Neuronal stem cell (in vitro differentiated cells): ENCODE data around the gene JMJD4.

ENCODE experiments used
- DNase-seq: peaks from one replicate; pipeline ENCODE4 v3.0.0-alpha.2; 2013; ENCODE audit warnings: low spot score
- H2AFZ ChIP-seq: one replicate; pipeline ENCODE4 v1.6.1; 2013; ENCODE audit warnings: mild to moderate bottlenecking, low read length, inconsistent platforms
- H2AK5ac ChIP-seq: 2 replicates; pipeline ENCODE4 v1.6.1; 2013; ENCODE audit warnings: low read depth, mild to moderate bottlenecking, inconsistent platforms, low read length, moderate library complexity, mixed read lengths
- H2BK120ac ChIP-seq: 2 replicates; pipeline ENCODE4 v1.6.1; 2013; ENCODE audit warnings: low read depth, mild to moderate bottlenecking, inconsistent platforms, low read length, moderate library complexity, mixed read lengths
- H2BK12ac ChIP-seq: one replicate; pipeline ENCODE4 v1.6.1; 2013; ENCODE audit warnings: low read length, inconsistent platforms
- H2BK15ac ChIP-seq: 2 replicates; pipeline ENCODE4 v1.6.1; 2013; ENCODE audit warnings: mild to moderate bottlenecking, low read length, inconsistent platforms, mixed read lengths
- H2BK5ac ChIP-seq: one replicate; pipeline ENCODE4 v1.6.1; 2013; ENCODE audit warnings: inconsistent platforms, mild to moderate bottlenecking, low read length, moderate library complexity
- H3K14ac ChIP-seq: one replicate; pipeline ENCODE4 v1.6.1; 2013; ENCODE audit warnings: low read length, inconsistent platforms
- H3K18ac ChIP-seq: 2 replicates; pipeline ENCODE4 v1.6.1; 2013; ENCODE audit warnings: low read length, inconsistent platforms
- H3K23ac ChIP-seq: 2 replicates; pipeline ENCODE4 v1.6.1; 2013; ENCODE audit warnings: low read depth, mild to moderate bottlenecking, mixed read lengths, low read length, inconsistent platforms; ENCODE audit not compliant: poor library complexity
- H3K27ac ChIP-seq: replicated peaks from 3 replicates; pipeline ENCODE4 v1.5.1; 2013; ENCODE audit warnings: low read length, inconsistent platforms
- H3K27me3 ChIP-seq, 3 experiments: 2 replicates each; pipeline ENCODE4 v1.6.1; 2013; ENCODE audit warnings: low read length in 3 of 3, mild to moderate bottlenecking in 2 of 3, inconsistent platforms in 1 of 3, low read depth in 1 of 3, mixed read lengths in 1 of 3, moderate library complexity in 1 of 3; ENCODE audit not compliant: control insufficient read depth in 3 of 3, insufficient read depth in 3 of 3
- H3K36me3 ChIP-seq, 2 donors: replicated peaks in 1 of 2; 2 replicates each; pipeline ENCODE4 v1.6.1; 2013; ENCODE audit warnings: low read length in 2 of 2; ENCODE audit not compliant: control insufficient read depth in 2 of 2, insufficient read depth in 2 of 2
- H3K4ac ChIP-seq: 2 replicates; pipeline ENCODE4 v1.6.1; 2013; ENCODE audit warnings: inconsistent platforms, mild to moderate bottlenecking, low read length, moderate library complexity
- H3K4me1 ChIP-seq, 2 donors: 1 replicate in 1 of 2; 2 replicates in 1 of 2; pipeline ENCODE4 v1.6.1; 2013; ENCODE audit warnings: low read length in 2 of 2, low read depth in 1 of 2; ENCODE audit not compliant: control insufficient read depth in 2 of 2, insufficient read depth in 1 of 2
- H3K4me2 ChIP-seq: one replicate; pipeline ENCODE4 v1.6.1; 2013; ENCODE audit warnings: mild to moderate bottlenecking, low read length, inconsistent platforms; ENCODE audit not compliant: insufficient read depth, poor library complexity, severe bottlenecking
- H3K4me3 ChIP-seq, 2 donors: 2 replicates each; pipeline ENCODE4 v1.5.1; 2013; ENCODE audit warnings: low read length in 2 of 2, mild to moderate bottlenecking in 2 of 2, inconsistent platforms in 1 of 2, moderate library complexity in 1 of 2
- H3K79me1 ChIP-seq: one replicate; pipeline ENCODE4 v1.6.1; 2013; ENCODE audit warnings: low read depth, mild to moderate bottlenecking, inconsistent platforms, low read length, moderate library complexity
- H3K9ac ChIP-seq: one replicate; pipeline ENCODE4 v1.6.1; 2013; ENCODE audit warnings: mild to moderate bottlenecking, low read depth, low read length, inconsistent platforms; ENCODE audit not compliant: poor library complexity
- H3K9me3 ChIP-seq, 2 donors: replicated peaks in 1 of 2; 2 replicates each; pipeline versions ENCODE3 to v1.6.1; 2013; ENCODE audit warnings: low read length in 2 of 2, mild to moderate bottlenecking in 2 of 2, inconsistent platforms in 1 of 2, low read depth in 1 of 2, mixed read lengths in 1 of 2, moderate library complexity in 1 of 2; ENCODE audit not compliant: control insufficient read depth in 2 of 2, insufficient read depth in 1 of 2
- H4K8ac ChIP-seq: one replicate; pipeline ENCODE4 v1.6.1; 2013; ENCODE audit warnings: low read depth, mild to moderate bottlenecking, inconsistent platforms, low read length, moderate library complexity
- H4K91ac ChIP-seq: one replicate; pipeline ENCODE4 v1.6.1; 2013; ENCODE audit warnings: low read length, low read depth, mild to moderate bottlenecking, inconsistent platforms; ENCODE audit not compliant: poor library complexity
- WGBS, 2 donors: extraction: QIAGEN DNeasy Blood & Tissue Kit; methylation state at CpG; one replicate each; pipeline ENCODE4 v1.1.7; 2013; ENCODE audit warnings: missing lambda C conversion rate in 2 of 2, mixed read lengths in 1 of 2; ENCODE audit not compliant: insufficient read length in 2 of 2, insufficient replicate concordance in 1 of 2; ENCODE audit errors: extremely low coverage in 2 of 2; 5-methylcytosine and 5-hydroxymethylcytosine counted together

Gene JMJD4

DNA sequence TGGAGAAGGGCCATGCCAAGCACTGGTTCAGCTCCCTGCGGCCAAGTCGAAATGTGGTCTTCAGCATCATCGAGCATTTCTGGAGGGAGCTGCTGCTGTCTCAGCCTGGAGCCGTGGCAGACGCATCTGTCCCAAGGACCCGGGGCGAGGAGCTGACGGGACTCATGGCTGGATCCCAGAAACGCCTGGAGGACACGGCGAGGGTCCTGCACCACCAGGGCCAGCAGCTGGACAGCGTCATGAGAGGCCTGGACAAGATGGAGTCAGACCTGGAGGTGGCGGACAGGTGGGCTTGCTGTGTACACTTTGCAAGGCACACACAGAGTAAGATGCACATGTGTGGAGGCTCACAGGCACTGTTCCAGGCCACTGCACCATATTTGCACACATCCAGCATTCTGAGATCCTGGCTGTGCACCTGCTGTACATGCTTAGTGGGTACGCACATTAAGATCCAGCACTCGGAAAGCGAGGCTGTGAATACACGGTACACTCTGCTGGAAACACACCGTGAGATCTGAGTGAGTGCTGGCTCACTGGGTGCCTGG is 12.9 kb upstream of the JMJD4 start:
- WGBS, 2 donors: no CpG with 5 or more reads among the region's 18 CpGs
- no peak for DNase-seq
- H2BK5ac ChIP-seq: no peak overlapping the region

DNA sequence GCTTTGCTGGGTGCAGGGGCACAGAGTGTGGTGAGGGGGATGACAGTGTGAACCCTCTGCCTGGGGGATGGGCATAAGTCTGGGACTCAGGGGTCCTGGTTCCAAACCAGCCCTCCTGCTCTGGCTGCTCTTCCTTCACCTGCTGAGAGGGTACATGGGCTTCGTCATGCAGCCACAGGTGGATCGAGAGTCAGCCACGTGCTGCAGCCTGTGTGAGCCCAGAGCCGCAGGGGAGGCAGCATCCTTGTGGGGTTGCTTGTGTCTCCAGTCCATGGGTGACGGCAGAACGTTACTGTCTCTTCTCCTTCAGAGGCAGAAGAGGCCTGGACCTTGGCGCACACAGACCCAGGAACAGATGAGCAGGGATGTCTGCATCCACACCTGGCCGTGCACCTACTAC is 12.3 kb upstream of the JMJD4 start:
- no peak overlapping the region for H4K91ac ChIP-seq
- no peak overlapping the region for H3K4me2 ChIP-seq
- no peak overlapping the region for H2BK5ac ChIP-seq
- H2BK15ac ChIP-seq: no peak overlapping the region
- H3K18ac ChIP-seq: no peak overlapping the region
- H4K8ac ChIP-seq: no peak overlapping the region
- no peak overlapping the region for H3K27ac ChIP-seq
- no peak overlapping the region for H2AK5ac ChIP-seq
- H3K4me1 ChIP-seq: no peaks in the 10 kb centered on the region
- no CpG with 5 or more reads among the region's 8 CpGs for WGBS, 2 donors
- no peak overlapping the region for H3K4ac ChIP-seq
- DNase-seq: no peak
- H3K9ac ChIP-seq: no peak overlapping the region
- H3K79me1 ChIP-seq: peaks cover 20% of the 10 kb centered on the region
- H3K36me3 ChIP-seq: peaks cover 19 to 56% of the 10 kb centered on the region in 2 donors
- H3K23ac ChIP-seq: no peak overlapping the region
- no peaks in the 10 kb centered on the region for H3K9me3 ChIP-seq
- H3K14ac ChIP-seq: no peak overlapping the region
- no peak overlapping the region for H2BK12ac ChIP-seq
- no peak overlapping the region for H2BK120ac ChIP-seq
- H3K4me3 ChIP-seq: no peak overlapping the region
- H2AFZ ChIP-seq: no peak overlapping the region
- no peaks in the 10 kb centered on the region for H3K27me3 ChIP-seq

More for the DNA sequence above, 12.9 kb upstream of the JMJD4 start:
- Histone ChIP-seq H2AK5ac (no peak overlapping the region), H2BK15ac (no peak overlapping the region), H3K27ac (no peak overlapping the region), H3K23ac (peak overlapping the region; percentile 77), H3K79me1 (peaks cover 16% of the 10 kb centered on the region), H2AFZ (no peak overlapping the region), H3K4me3 (no peak overlapping the region), H3K18ac (no peak overlapping the region), H3K9me3 (no peaks in the 10 kb centered on the region), H2BK120ac (no peak overlapping the region), H3K4ac (no peak overlapping the region), H3K27me3 (no peaks in the 10 kb centered on the region), H2BK12ac (no peak overlapping the region), H3K36me3 (peaks cover 19 to 61% of the 10 kb centered on the region in 2 donors), H3K4me1 (no peaks in the 10 kb centered on the region), H3K4me2 (no peak overlapping the region), H3K14ac (no peak overlapping the region), H4K91ac (no peak overlapping the region), H3K9ac (peak overlapping the region; percentile 50), H4K8ac (no peak overlapping the region)

DNA sequence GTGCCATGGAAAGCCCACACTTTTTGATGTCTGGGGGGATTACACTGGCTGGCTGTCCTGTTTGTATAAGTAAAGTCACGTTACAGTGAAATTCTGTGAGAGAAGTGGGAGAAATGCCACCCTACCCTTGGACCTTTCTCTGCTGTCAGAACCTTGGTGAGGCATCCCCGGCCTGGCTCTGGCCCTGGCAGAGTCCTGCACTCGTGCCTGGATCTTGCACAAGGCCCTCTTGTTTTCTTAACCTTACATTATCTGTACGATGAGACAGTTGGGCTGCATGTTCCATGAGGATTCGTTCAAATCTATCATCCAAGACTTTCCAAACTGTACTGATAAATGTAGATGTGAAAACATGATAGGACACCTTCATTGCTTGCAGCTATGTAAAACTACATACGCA is 11.6 kb upstream of the JMJD4 start:
- Histone ChIP-seq H3K4me2 (no peak overlapping the region), H3K18ac (no peak overlapping the region), H2BK120ac (no peak overlapping the region), H3K4ac (no peak overlapping the region), H3K79me1 (peaks cover 20% of the 10 kb centered on the region), H2AK5ac (no peak overlapping the region), H4K8ac (no peak overlapping the region), H2BK12ac (no peak overlapping the region), H3K9ac (no peak overlapping the region), H3K23ac (no peak overlapping the region), H3K36me3 (peaks cover 19 to 53% of the 10 kb centered on the region in 2 donors), H3K27me3 (no peaks in the 10 kb centered on the region), H3K4me1 (no peaks in the 10 kb centered on the region), H2BK15ac (no peak overlapping the region), H2BK5ac (no peak overlapping the region), H3K14ac (no peak overlapping the region), H3K9me3 (no peaks in the 10 kb centered on the region), H4K91ac (no peak overlapping the region), H2AFZ (no peak overlapping the region), H3K4me3 (no peak overlapping the region), H3K27ac (no peak overlapping the region)
- no peak for DNase-seq
- WGBS, 2 donors: no CpG with 5 or more reads among the region's 6 CpGs

DNA sequence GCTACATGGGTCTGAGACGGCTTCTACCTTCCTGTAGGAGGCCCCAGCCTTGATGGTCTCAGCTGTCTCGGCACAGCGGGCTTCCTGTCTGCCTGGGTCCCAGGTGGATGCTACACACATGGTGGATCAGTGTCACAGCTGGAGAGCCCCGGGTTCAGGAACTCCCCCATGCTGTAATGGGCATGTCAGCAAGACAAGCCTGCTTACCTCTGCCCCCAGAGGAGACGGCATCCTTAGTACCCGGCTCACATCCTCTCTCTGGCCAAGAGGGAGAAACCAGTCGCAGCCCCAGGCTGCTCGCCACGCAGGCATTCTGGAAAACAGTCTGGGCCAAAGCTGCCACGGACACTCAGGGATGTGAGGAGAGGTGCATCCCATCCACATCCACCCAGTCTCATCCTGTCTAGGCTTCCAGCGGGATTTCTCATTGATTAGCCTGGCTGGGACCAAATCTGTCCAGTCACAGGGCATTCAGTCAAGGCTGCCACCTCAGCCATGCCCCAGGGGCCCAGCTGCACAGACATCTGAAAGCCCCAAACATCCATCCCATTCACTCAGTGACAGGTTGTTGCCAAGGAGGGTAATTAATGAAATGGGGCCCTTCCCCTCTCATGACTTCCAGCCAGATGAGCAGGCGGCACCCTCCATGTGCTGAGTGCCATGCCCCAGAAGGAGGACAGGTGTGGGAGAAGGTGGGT is 10.6 kb upstream of the JMJD4 start:
- H3K4me1 ChIP-seq: no peaks in the 10 kb centered on the region
- peaks cover 16 to 44% of the 10 kb centered on the region in 2 donors for H3K36me3 ChIP-seq
- no peak overlapping the region for H3K4me2 ChIP-seq
- no peak overlapping the region for H3K14ac ChIP-seq
- no peak for DNase-seq
- H2BK5ac ChIP-seq: no peak overlapping the region
- H3K9me3 ChIP-seq: no peaks in the 10 kb centered on the region
- H2BK15ac ChIP-seq: no peak overlapping the region
- no peak overlapping the region for H3K23ac ChIP-seq
- H2BK120ac ChIP-seq: no peak overlapping the region
- H4K8ac ChIP-seq: no peak overlapping the region
- H3K18ac ChIP-seq: no peak overlapping the region
- peak overlapping the region; percentile 67 for H3K9ac ChIP-seq
- no peak overlapping the region for H3K4ac ChIP-seq
- peaks cover 26% of the 10 kb centered on the region for H3K79me1 ChIP-seq
- H2AFZ ChIP-seq: no peak overlapping the region
- H2BK12ac ChIP-seq: no peak overlapping the region
- no peak overlapping the region for H3K27ac ChIP-seq
- H3K4me3 ChIP-seq: no peak overlapping the region
- WGBS, 2 donors: no CpG with 5 or more reads among the region's 12 CpGs
- no peak overlapping the region for H4K91ac ChIP-seq
- H3K27me3 ChIP-seq: no peaks in the 10 kb centered on the region
- no peak overlapping the region for H2AK5ac ChIP-seq
